Measurements from ENCODE around the gene PIWIL1. TPM values are rescaled to one million over a fixed set of nuclear protein-coding genes. Genes with fewer than 3 reads are reported as not detected.

The PIWIL1 gene
- total RNA-seq, 1 donor from 2014 or later: not detected

- Mint-ChIP-seq H3K9me3 (ENCODE audit: unreplicated experiment) (peaks cover 31% of the 10 kb centered on the region), H3K4me1 (ENCODE audit: unreplicated experiment) (no peaks in the 10 kb centered on the region), H3K27me3 (ENCODE audit: unreplicated experiment) (peaks cover 2% of the 10 kb centered on the region), H3K36me3 (ENCODE audit: low read depth, unreplicated experiment) (peaks cover 6% of the 10 kb centered on the region), H3K27ac (ENCODE audit: unreplicated experiment) (no peak overlapping the region), H3K4me3 (ENCODE audit: unreplicated experiment) (no peak overlapping the region)
- no peak for DNase-seq (ENCODE audit: low spot score)
- TF ChIP-seq CTCF (IDR thresholded peaks at IDR 0.05; ENCODE audit: unreplicated experiment): no peak
These were observed 19.6 kb downstream of the PIWIL1 start for GRCh38 chr12:130357241-130357640.

GRCh38 chr12:130357729-130358330, 20.1 kb downstream of the PIWIL1 start:
- Mint-ChIP-seq H3K4me3 (ENCODE audit: unreplicated experiment) (no peak overlapping the region), H3K27me3 (ENCODE audit: unreplicated experiment) (peaks cover 2% of the 10 kb centered on the region), H3K9me3 (ENCODE audit: unreplicated experiment) (peaks cover 30% of the 10 kb centered on the region), H3K4me1 (ENCODE audit: unreplicated experiment) (no peaks in the 10 kb centered on the region), H3K27ac (ENCODE audit: unreplicated experiment) (no peak overlapping the region), H3K36me3 (ENCODE audit: low read depth, unreplicated experiment) (peaks cover 3% of the 10 kb centered on the region)
- no peak for DNase-seq (ENCODE audit: low spot score)
- no peak for TF ChIP-seq CTCF (IDR thresholded peaks at IDR 0.05; ENCODE audit: unreplicated experiment)

- H3K9me3 Mint-ChIP-seq (ENCODE audit: unreplicated experiment): peaks cover 48% of the 10 kb centered on the region
- H3K4me3 Mint-ChIP-seq (ENCODE audit: unreplicated experiment): no peak overlapping the region
- no peaks in the 10 kb centered on the region for H3K27me3 Mint-ChIP-seq (ENCODE audit: unreplicated experiment)
- H3K27ac Mint-ChIP-seq (ENCODE audit: unreplicated experiment): no peak overlapping the region
- H3K36me3 Mint-ChIP-seq (ENCODE audit: low read depth, unreplicated experiment): peaks cover 3% of the 10 kb centered on the region
- no peak for DNase-seq (ENCODE audit: low spot score)
- no peaks in the 10 kb centered on the region for H3K4me1 Mint-ChIP-seq (ENCODE audit: unreplicated experiment)
- no peak for TF ChIP-seq CTCF (IDR thresholded peaks at IDR 0.05; ENCODE audit: unreplicated experiment)
These were observed 24.4 kb downstream of the PIWIL1 start for GRCh38 chr12:130362060-130362459.

GRCh38 chr12:130364578-130364977, 26.9 kb downstream of the PIWIL1 start:
- H3K27me3 Mint-ChIP-seq (ENCODE audit: unreplicated experiment): peaks cover 2% of the 10 kb centered on the region
- H3K9me3 Mint-ChIP-seq (ENCODE audit: unreplicated experiment): peaks cover 57% of the 10 kb centered on the region
- peaks cover 3% of the 10 kb centered on the region for H3K36me3 Mint-ChIP-seq (ENCODE audit: low read depth, unreplicated experiment)

More at GRCh38 chr12:130364578-130364977, 26.9 kb downstream of the PIWIL1 start:
- Mint-ChIP-seq H3K4me3 (ENCODE audit: unreplicated experiment) (no peak overlapping the region), H3K27ac (ENCODE audit: unreplicated experiment) (no peak overlapping the region), H3K4me1 (ENCODE audit: unreplicated experiment) (no peaks in the 10 kb centered on the region)
- DNase-seq (ENCODE audit: low spot score): no peak
- no peak for TF ChIP-seq CTCF (IDR thresholded peaks at IDR 0.05; ENCODE audit: unreplicated experiment)

Measured in endothelial cell (in vitro differentiated cells).